Fibroblast of skin of back (primary cell): Measurements from ENCODE around the gene MYH15. TPM values are rescaled to one million over a fixed set of nuclear protein-coding genes. Genes with fewer than 3 reads are reported as not detected.

Source experiments
- DNase-seq: peaks from one replicate; pipeline ENCODE4 v3.0.0-alpha.2; 2013
- polyA plus RNA-seq, 2 experiments: library from polyadenylated mRNA; unstranded; fragments of 120-200 nt; gene quantifications; one replicate each; pipeline ENCODE4 v1.2.1, GENCODE V29; 2013; ENCODE audit not compliant: insufficient read length in 2 of 2

The MYH15 gene
- polyA plus RNA-seq (2013, experiment 1 of 2; ENCODE audit: insufficient read length), result 0.06 TPM
- 0.04 TPM for polyA plus RNA-seq (2013, experiment 2 of 2; ENCODE audit: insufficient read length)

DNA sequence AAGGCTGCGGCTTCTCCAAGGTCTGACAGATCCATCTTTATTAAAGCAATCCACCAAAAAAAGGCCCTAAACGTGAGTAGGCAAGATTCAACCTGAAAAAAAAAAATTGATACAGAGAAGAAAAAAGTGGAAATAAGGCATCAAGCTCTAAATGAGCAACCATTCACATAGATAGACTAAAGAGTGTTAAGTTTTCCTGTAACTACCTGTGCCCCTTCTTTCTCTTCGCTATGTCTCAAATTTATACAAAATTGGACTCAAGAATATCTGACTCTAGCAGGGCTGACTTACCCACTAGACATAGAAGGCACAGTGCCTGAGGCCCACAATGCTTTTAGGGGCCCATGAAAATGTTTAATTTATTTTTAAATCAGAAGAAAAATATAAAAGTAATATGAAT is at the start of gene MYH15:
Gene MYH15 (minus strand): TSS at position 101 of the 400 bp plus-strand sequence. CDS start 66 bp downstream, at position 35.
- DNase-seq, result no peak

- no peak for DNase-seq
These were observed 45.7 kb upstream of the MYH15 start for GRCh38 chr3:108555966-108556581.

GRCh38 chr3:108554913-108555571 is 44.6 kb upstream of the MYH15 start:
- DNase-seq, result no peak

GRCh38 chr3:108554229-108554628 is 43.8 kb upstream of the MYH15 start:
- DNase-seq, result no peak

- DNase-seq, result peak; percentile 42
These were observed 42.1 kb upstream of the MYH15 start for GRCh38 chr3:108552267-108553159.

GRCh38 chr3:108548886-108549285 is 38.5 kb upstream of the MYH15 start:
- DNase-seq, result no peak

DNA sequence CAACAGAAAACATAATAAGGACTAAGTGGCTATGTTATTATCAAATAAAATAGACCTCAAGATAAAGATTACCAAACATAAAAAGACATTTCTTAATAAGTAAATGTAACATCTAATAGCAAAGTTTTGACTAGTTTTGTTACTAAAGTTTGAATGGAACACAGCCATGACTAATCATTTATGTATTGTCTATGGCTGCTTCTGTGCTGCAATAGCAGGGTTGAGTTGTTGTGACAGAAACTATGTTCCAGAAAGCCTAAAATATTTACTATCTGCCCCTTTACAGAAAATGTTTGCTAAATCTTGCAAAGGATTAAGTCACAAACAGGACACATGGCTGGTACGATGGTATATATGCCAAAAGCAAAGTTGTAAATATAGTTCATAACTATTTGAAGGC is 37.9 kb upstream of the MYH15 start:
- DNase-seq, result no peak

DNA sequence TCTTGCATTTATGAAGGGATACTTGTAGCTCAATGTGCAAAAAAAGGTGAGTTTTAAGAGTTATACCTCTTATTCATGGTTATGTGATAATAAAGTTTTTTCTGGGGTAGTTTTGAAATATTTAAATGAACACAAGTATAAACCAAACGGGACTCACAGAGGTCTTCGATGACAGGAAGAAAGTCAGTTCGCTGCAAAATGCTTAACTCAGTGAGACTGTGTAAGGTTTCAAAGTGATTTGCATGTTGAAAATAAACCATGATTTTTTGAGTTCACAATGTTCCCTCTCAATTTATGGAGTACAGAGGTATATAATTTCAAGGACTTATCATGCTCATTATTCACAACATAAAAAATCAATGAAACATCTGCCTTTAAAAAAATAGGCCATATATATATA is 36.3 kb upstream of the MYH15 start:
- no peak for DNase-seq

- DNase-seq, result no peak
These were observed 35.9 kb upstream of the MYH15 start for GRCh38 chr3:108546247-108546646.

DNA sequence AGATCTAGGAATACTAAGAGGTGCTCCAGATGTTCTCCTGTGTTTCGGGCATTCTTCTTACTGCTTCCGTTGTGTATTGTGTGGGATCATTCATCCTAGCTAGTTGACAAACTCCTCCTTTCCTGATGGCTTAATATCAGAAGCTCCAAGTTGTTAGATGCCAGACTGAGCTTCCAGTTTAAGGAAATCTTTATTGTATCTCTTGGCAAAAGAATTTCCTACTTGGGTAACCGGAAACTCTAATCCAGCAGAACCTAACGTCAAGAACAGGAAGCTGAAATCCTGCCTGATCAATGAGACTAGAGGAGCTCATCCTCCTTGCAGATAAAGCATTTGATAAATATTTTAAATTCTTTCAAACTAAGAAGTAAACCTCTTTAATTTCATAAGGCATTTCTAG is 27.7 kb upstream of the MYH15 start:
- DNase-seq, result no peak

GRCh38 chr3:108528459-108529252 is 18.3 kb upstream of the MYH15 start:
- DNase-seq, result no peak

- no peak for DNase-seq
These were observed 17.4 kb upstream of the MYH15 start for GRCh38 chr3:108527817-108528216.

DNA sequence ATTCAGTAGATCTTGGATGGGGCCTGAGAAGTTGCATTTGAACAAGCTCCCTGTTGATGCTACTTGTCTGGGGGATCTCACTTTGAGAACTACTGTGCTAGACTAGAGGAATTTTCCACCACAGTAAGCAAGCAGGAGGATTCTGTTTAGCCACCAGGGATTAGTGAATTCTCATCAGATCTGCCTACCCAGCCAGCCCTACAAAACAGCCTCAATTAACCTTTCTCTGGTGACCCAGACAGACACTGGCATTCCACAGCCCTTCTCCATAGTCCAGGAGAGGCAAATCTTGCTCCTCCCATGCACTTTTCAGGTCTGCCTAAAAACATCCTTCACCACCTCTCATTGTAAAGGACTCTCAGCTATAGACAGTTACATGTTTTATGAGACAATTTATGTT is 16.7 kb upstream of the MYH15 start:
- DNase-seq, result no peak

GRCh38 chr3:108525971-108526370 is 15.6 kb upstream of the MYH15 start:
- no peak for DNase-seq

DNA sequence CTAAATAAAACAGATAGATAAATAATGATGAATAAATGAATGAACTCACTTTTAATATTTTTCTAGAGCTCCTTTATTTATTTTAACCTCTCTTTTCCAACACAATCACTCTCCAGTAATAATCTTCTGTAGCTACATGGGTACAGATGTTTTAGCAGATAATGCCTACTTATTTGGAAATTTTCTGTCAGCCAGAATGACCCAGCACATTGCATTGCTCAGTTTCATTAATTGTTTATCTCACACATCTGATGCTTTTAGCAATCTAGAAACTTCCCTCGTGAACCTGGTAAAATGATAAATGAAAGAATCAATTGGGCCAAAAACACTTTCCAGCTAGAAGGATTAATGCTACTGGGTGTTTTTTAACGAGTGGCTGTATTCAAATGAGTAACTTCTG is 14.9 kb upstream of the MYH15 start:
- no peak for DNase-seq

GRCh38 chr3:108524537-108524936 is 14.1 kb upstream of the MYH15 start:
- peak; percentile 19 for DNase-seq

DNA sequence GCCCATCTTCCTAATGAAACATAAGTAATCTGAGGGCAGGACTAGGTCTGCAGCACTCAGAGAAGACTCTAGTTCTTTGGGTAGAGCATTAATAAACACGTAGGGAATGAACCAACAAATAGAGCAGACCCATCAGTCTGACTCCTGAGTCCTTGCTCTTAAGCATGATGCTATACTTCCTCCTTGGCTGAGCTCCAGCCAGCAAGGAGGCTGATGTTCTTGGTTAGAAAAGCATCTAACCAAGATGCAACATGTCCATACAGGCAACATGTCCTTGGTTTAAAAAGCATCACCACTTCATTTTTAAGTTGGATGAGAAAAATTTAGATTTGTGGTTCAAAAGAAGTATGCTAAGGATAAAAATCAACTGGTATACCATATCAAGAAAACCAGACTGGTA is 8.5 kb upstream of the MYH15 start:
- peak; percentile 9 for DNase-seq

GRCh38 chr3:108516881-108517280 is 6.5 kb upstream of the MYH15 start:
- DNase-seq, result no peak

GRCh38 chr3:108513961-108514360 is 3.6 kb upstream of the MYH15 start:
- DNase-seq, result peak; percentile 12

DNA sequence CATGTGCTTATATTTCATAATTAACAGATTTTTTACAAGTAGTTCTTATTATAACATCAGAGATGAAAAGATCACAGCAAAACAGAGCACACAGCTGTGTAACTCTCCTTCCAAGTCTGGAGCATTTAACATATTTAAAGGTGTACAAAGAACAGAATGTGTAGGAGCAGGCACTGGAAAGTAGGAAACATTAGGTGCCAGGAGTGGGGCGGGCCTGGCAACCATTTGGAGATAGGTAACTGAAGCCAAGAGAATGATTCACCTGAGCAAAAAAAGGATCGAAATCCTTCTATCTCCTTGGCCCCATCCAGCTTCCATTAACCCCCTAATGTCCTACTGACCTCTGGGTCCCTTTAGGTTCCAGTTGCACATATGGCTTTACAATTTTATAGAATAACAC is 2.3 kb upstream of the MYH15 start:
- DNase-seq, result no peak

DNA sequence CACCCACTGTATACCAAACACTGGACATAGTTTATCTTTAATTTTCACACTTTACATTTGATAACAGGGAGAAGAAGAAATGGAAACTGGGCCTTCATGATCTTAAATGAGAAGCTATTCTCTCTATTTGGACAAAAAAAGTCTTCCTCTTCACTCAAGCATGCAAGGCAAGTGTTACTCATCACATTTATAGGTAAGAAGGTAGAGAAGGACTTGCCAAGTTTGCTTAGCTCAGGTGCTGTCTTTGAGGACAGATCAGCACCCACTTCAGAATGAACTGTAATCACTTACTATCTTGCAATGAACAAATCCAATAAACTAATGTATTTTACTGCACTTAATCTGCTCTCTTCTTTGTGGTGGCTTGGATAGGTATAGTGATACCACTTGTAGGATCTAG is 1.1 kb upstream of the MYH15 start:
- DNase-seq, result no peak

DNA sequence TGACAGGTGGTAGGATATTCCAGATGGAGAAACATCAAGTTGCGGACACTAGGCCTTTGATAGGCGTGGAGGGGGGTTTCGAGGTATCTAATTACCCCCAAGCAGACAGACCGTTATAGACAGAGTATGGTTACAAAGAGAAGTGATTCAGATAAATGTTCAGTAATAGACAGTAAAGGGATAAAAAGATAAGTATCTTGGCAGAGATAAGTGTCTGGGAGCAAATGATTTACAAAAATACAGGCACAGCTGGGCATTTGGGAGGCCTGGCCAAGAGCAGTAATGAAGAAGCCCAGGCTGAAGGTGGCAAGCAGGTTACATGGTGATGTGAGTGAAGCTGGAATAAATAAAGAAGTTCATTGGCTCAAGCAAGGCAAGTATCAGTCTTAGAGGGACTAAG is 659 bp upstream of the MYH15 start:
- DNase-seq, result no peak

DNA sequence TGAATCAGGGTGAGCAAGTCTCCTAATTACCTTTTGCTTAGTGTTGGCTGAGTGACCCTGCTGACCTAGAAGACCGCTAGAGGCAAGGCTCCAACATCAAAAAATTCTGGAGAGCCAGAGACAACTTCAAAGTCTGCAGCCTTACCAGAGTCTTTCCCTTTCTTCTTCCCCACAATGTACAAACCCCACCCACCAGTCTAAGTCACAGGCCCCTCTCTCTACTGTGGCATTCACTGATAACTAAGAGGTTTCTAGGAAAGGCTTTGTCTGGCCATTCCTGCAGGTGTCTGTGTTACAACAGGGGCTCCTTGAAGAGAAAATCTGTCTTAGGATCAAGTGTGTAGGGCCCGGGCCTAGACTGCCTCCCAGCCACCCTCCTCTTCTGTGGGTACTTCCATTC is 525 bp downstream of the MYH15 start:
- DNase-seq, result no peak
